DOHH2 (cell line): ENCODE data around the gene CELF5.

Experiments used
- CTCF ChIP-seq: fragments of 200-600 bp; sonication (generic); IDR thresholded peaks from one replicate; pipeline ENCODE4 v1.5.1; 2014; ENCODE audit warnings: antibody characterized with exemption, mild to moderate bottlenecking, low read depth, low read length; ENCODE audit not compliant: poor library complexity, severe bottlenecking
- EZH2phosphoT487 ChIP-seq: fragments of 200-600 bp; sonication (generic); IDR thresholded peaks from 2 replicates; pipeline ENCODE4 v1.6.1; 2017; ENCODE audit warnings: borderline replicate concordance, mild to moderate bottlenecking, antibody characterized with exemption, low read length, moderate library complexity, mixed read lengths

DNA sequence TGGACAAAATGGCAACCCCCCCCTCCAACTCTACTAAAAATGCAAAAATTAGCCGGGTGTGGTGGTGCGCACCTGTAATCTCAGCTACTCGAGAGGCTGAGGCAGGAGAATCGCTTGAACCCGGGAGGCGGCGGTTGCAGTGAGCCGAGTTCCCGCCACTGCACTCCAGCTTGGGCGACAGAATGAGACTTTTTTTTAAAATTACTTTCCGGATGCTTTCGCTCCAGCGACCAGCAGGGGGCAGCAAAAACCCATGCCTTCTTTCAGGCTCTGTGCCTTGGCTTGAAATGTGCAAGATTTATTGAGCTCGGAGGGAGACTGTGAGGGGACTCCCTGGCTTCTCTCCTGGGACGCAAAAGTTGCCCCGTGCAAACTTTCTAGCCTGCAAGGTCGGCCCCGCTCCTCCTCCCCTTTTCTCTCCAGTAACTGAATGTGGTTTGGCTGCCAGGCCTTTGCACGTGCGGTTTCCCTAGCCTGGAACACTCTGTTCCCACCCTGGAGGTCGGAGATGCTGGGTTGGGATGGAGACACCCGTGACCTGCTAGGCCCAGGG, 80.5 kb downstream of the CELF5 start:
- TF ChIP-seq CTCF: peak; percentile 75
- TF ChIP-seq EZH2phosphoT487: no peak
